Activated CD8-positive, alpha-beta memory T cell treated with anti-CD3 and anti-CD28 coated beads for 48 hours (primary cell): ENCODE results near the gene SMOC2.

Experiments used
- DNase-seq, 3 experiments: peaks; one replicate each; pipeline ENCODE4 v3.0.0-alpha.2; 2020; ENCODE audit warnings: low read depth in 2 of 3, low spot score in 2 of 3

Gene SMOC2

DNA sequence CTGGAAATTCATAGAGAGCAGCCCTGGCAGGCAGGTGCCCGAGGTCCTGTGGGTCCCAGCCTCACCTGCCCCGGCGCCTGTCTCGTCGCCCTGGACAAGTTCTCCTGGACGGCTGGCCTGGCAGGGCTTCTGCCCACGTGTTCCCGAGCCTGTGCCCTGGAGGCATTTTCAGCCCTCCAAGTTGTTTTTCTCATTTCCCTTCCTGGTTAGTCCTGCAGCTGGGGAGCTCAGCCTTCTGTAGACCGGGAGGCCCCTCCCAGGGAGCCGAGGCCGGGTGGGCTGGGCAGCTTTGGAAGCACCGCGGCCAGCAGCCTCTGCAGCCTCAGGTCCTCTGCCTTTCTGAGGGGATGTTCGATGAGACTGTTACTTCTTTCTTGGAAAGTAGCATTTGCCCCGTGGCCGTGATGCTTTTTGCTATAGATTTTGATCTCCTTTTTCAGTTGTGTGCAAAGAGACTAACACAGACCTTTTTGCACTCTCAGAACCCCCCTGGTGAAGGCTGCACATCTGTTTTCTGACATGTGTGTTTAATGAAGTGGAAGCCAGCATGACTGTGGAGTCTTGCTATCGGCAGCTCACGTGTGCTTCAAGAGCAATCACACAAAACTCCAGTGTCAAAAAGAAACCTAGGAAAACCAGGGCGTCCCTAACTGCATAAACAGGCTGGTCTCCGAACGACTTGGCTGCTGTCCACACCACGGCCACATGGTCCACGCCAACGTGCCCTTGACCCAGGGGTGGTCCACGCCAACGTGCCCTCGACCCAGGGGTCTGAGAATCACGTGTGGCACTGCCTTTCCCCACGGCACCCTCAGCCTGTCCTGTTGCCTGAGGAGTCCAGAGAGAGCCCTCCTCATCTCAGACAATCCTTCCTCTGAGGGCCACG lies 207.5 kb downstream of the SMOC2 start:
- no peak for DNase-seq

DNA sequence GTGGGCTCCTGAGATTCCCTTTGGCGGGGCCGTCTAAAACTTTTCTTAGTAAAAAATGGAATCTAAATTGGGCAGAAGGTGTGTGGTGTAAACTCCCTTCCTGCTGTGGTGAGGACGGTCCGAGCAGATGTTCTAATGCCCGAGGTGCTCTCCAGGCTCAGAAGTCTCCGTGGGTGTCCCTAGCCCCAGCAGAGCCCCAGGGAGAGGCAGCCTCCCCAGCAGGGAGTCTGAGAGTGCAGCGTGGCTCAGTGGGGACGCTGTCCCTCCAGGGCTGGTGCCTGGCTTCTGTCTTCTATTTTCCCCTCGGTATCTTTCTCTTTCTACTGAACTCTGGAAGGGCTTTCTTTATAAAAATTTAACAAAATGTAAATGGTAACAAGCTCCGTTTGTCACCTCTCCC lies 208.2 kb downstream of the SMOC2 start:
- no peak for DNase-seq

DNA sequence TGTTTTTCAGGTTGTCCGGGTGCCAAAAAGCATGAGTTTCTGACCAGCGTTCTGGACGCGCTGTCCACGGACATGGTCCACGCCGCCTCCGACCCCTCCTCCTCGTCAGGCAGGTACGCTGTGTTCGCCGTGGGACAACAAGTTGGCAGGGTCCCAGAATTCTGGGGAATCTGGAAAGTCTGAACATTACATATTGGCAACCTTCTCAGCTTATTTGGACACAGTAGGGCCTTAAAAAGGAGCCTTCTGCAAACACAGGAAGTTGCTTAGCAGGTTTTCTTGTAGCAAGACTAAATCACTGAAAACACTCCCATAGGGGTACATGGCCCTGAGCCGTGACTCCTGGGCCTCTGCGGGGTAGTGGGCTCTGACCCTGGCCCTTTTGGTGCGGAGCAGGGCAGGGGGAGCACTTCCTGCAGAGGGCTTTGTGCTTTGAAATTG lies 209.7 kb downstream of the SMOC2 start:
- no peak for DNase-seq

DNA sequence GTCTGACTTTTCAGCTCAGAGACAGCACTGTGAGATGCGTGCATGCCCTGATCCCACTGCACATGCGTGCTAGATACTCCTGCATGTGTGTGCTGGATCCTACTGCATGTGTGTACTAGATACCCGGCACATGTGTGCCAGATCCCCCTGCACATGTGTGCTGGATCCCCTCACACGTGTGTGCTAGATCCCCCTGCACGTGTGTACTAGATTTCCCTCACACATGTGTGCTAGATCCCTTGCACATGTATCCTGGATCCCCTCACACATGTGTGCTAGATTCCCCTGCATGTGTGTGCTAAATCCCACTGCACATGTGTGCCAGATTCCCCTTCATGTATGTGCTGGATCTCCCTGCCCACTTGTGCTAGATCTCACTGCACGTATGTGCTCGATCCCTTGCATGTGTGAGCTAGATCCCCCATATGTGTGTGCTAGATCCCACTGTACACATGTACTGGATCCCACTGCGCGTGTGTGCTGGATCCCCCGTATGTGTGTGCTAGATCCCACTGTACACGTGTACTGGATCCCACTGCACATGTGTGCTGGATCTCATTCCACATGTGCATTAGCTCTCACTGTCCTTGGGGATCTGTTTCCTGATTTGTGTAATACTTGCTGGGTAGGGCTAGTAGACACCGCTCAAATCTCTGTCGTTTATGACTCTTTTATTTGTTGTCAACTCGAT lies 214.6 kb downstream of the SMOC2 start:
- no peak for DNase-seq

DNA sequence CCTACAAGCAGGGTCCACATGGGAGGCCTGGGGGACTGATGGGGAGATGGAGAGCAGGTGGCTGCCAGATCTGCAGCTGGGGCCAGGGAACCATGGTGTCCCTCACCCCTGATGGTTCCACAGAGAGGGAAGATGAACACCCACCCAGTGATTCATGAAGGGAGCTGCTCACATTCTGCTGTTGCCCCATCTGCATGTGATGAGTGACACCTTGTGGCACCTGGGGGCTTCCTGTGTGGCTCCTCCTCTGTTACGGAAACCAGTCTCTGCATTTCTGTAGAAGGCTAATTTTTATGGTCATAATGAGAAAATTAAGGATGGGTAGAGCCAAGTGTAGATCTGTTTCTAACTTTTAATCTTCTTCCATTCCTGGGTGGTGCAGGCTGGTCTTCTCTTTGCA lies 217.1 kb downstream of the SMOC2 start:
- DNase-seq, result no peak

DNA sequence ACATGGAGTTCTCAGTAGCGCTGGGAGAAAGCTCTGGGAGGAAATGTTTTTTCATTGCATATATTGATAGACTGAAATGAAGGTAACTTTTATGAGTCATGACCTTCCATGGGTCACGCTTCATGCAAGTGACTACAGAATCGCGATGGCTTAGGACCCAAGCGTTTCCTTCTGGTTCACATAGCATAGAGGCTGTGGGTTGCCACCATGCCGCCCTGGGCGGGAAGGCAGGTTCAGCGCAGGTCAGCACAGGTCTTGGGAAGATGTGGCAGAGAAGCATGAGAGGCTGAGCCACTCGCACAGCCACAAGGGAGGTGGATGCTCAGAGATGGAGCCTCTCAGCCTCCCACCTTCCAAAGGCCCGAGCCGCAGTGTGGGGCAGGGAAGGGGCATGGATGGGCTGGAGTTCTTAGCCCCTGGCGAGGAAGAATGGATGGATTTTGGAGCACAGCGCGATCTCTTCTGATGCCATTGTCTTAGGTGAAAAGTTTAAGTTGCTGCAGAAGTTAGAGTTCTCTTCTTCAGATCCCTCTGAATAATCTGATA lies 219.5 kb downstream of the SMOC2 start:
- no peak for DNase-seq

DNA sequence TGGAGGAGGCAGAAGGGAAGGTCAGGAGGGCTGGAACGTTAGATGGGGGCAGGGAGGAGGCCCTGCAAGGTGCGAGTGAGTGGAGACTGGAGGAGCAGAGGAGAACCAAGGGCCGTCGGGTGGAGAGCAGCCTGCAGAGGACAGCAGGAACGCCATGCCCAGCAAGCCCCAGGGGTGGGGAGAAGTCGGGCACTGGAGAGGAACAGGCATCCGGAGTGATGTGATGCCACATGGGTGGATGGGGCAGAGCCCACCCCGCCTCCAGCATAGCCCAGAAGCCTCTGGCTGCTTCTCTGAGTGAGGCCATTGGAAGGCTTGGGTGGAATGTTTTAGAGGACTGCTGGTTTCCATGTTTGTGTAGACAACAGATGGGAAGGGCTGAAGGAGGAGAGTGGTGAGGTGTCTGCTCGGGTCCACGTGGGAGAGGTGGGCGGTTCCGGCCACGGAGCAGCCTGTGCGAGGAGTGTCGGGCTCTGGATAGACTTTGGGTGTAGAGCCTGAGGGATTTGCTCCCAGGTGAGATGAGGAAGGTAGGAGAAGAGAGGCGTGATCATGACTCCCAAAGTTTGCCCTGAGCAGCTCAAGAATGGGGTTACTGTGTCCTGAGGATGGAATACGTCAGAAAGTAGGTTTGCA lies 221.4 kb downstream of the SMOC2 start:
- DNase-seq, result no peak

DNA sequence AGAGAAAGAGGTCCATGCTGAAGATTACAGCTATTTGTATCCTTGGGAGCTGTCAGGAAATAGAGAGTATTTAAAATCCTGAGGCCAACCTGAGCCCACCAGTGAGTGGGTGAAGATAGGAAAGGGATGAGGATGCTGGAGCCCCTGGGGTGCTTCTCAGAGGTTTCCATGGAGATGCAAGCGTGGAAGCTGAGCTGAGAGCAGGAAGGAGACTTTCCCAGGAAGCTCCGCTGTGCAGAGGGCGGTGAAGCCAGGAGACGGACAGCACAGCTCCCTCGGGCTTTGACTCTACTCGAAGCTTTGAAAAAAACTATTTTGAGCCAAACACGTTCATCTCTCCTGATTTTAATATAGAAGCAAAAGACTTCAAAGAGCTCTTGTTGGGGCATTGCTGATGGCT lies 222.1 kb downstream of the SMOC2 start:
- no peak for DNase-seq

DNA sequence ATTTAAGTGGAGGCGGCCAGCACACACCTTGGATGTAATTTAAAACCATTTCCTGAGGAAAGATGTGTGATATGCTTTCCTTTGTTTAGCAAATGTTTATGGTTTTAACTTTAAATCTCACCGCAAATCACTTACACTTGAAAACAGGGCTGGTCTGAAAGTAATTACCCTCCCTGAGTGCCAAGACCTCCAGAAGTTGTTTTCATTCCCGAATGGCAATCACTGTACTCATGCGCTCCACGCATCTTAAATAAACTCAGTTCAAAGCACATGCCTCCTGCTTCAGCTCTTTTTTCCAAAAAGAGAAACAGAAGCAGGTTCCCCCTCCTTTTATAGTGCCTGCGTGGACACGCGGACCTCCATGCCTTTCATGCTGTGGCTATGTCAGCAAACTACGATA lies 224.0 kb downstream of the SMOC2 start:
- no peak for DNase-seq

DNA sequence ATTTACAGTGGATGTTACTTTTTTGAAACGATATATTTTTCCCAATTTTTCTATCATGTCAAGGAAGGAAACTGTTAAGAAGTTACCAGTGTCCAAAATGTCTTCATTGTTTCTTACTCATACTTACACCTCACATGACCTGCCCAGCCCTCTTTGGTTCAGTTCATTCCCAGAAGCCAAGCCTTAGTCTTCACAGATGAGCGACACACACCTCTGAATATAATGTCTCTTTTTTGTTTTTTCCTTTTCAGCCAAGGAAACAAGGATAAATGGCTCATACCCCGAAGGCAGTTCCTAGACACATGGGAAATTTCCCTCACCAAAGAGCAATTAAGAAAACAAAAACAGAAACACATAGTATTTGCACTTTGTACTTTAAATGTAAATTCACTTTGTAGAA lies 225.2 kb downstream of the SMOC2 start:
- no peak for DNase-seq

DNA sequence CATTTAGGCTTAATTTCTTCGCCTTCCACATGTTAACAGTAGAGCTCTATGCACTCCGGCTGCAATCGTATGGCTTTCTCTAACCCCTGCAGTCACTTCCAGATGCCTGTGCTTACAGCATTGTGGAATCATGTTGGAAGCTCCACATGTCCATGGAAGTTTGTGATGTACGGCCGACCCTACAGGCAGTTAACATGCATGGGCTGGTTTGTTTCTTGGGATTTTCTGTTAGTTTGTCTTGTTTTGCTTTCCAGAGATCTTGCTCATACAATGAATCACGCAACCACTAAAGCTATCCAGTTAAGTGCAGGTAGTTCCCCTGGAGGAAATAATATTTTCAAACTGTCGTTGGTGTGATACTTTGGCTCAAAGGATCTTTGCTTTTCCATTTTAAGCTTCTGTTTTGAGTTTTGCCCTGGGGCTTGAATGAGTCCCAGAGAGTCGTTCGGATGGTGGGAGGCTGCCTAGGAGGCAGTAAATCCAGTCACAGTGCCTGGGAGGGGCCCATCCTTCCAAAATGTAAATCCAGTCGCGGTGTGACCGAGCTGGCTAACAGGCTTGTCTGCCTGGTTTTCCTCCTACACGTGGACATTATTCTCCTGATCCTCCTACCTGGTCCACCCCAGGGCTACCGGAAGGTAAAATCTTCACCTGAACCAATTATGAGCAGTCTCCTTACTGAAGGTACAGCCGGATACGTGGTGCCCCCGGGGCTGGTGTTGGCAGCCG lies 225.9 kb downstream of the SMOC2 start:
- DNase-seq, result no peak

DNA sequence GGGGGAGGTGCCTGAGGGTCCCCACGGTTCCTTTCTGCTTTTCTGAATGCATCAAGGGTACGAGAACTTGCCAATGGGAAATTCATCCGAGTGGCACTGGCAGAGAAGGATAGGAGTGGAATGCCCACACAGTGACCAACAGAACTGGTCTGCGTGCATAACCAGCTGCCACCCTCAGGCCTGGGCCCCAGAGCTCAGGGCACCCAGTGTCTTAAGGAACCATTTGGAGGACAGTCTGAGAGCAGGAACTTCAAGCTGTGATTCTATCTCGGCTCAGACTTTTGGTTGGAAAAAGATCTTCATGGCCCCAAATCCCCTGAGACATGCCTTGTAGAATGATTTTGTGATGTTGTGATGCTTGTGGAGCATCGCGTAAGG lies 226.4 kb downstream of the SMOC2 start:
- no peak for DNase-seq

DNA sequence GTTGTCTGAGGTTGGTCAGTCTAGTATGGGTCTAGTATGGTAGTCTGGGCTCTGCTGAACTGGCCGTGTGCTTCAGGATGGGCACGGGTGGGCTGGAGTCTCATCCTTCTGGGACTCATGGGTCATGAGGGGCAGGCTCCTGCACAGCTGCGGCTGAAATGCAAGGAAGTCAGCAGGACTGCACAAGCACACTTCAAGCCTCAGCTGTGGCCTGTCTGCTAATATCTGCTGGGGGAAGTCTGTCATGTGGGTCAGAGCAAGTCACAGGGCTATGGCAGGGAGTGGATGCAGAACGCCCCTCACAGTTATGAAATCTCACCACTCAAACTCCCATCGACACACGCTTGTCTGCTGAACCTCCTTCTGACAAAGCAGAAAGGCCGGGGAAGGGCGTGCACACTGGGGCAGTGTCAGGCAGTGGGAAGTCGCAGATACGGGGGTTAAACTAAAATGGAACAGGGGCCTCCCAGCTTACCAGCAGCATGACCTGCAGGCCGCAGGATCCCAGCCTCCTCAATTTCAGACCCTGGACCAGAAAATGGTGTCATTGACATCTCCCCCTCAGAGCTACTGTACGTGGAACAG lies 229.5 kb downstream of the SMOC2 start:
- DNase-seq, result no peak

DNA sequence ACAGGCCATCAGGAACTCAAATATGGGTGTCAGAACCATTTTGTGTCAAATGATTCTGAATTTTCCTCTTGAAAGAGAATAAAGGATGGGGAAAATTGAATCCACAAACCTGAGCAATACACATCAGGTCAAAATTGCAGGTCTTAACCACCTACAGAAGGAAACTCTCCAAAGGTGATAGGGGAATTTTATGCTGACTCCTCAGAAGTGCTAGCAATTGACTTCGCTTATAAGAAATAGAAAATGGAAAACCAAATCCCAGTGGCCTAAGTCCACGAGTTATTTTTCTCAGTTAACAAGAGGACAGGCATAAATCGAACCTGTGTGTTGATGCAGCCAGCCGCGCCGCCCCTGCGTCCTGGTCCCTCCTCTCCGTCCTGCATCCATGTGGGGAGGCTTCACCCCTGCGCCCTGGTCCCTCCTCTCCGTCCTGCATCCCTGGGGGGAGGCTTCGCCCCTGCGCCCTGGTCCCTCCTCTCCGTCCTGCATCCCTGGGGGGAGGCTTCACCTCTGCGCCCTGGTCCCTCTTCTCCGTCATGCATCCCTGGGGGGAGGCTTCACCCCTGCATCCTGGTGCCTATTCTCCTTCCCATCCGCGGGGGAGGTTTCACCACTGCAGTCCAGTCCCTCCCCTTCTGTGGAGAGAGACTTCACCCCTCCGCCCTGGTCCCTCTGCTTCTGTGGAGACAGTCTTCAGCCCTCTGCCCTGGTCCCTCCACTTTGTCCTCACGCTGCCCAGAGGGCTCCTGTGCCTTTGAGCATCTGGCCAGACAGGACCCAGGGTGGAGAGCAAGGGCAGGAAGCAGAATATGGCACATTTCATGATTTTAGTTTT lies 230.3 kb downstream of the SMOC2 start:
- DNase-seq, result no peak

DNA sequence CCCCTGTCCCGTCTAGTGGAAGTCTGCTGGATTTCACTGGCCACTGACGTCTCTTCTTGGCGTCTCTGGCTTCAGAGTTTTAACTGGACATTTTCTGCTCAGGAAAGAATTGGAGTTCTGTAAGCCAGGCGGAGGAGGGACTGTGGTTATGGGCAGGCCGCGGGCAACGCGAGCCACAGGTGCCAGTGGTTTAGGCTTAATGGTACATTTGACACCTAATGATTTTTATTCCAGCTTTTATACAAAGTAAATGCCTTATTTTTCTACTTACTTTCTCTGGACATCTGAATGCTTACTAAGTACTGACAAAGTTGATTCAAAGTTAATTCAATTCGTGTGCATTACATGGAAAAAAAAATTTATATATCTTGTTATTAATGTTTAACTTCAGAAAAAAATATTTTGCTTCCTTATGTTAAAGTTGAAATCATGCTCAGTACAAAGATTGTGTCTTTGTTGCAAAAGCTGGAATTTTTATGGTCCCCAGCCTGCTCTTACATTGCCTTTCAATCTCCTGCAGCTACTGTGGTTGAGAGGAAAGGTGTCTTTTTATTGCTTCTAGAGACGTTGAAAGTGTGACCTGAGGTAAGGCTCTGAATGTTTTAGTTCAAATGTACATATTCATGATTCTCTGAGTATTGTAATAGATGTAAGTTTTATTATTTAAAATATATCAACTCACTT lies 231.0 kb downstream of the SMOC2 start:
- no peak for DNase-seq

DNA sequence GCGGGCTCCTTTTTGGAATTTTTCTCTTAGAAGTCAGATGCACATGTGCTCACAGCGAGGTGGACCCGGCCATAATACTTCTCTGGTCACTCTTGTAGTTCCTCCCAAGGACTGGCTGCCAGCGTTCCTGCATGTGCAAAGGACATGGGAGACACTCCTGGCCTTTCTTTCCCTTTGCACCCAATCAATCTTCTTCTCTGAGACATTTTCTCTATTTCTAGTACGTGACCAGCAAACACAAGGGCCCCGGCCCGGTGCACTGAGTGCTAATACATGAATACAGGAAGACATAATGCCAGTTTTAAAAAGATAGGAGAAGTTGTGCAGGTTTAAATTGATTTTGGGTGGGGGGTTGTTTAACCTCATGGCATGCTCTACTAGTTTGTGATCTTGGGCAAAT lies 233.6 kb downstream of the SMOC2 start:
- no peak for DNase-seq

DNA sequence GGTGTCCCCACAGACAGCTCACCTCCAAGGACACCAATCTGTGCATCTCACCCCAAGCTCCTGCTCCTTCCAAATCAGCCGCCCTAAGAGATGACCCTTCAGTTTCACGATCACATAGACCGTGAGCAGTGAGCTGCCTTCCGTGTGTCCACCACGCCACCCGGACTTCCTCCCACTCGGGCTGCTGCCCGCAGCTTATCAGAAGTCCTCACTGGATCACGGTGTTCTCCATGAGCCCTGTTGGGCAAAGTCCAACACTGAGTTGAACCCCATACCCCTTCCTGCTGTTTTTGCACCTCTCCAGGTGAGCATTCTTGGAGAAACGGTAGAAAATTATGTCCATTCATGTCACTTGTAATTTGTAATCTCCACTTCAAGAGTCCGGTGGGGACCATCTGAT lies 234.4 kb downstream of the SMOC2 start:
- DNase-seq, result no peak

DNA sequence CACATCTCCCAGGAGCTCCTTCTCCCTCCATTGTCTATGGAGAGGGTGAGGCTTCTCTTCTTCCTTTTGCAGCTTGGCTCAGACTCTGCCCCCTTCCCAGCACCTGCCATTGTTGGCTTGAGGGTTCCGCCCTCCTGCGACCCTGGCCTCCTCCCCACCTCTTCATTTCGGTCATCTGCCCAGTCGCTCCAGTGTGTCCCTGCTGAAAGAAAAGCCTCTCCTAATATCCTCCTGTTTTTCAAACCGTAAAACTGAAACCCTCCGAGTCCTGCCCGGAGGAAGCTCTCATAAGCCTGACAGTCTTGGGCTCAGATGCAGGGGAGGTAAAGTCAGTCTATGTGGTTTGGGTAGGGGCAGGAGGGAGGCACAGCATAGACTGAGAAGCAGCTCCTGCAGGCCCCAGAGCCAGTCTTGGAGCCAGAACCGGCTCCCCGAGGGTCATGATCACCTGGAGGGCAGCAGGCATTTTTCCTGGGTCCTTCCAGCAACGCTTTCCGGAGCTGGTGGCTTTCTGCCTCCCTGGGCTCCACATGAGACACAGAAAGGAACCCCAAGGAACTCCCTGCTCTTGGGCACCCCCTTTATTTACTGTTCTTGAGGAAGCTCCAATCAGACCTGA lies 235.1 kb downstream of the SMOC2 start:
- DNase-seq, result no peak
